GM23248 (cell line): ENCODE measurements around the gene EFCAB11.

ENCODE experiments used
- EZH2 ChIP-seq: fragments of 200-600 bp; sonication (generic); IDR thresholded peaks from 2 replicates; pipeline ENCODE4 v1.6.1; 2018; ENCODE audit warnings: antibody characterized with exemption, mild to moderate bottlenecking; ENCODE audit not compliant: insufficient read depth, poor library complexity, severe bottlenecking
- EZH2phosphoT487 ChIP-seq: fragments of 200-600 bp; sonication (generic); IDR thresholded peaks from 2 replicates; pipeline ENCODE4 v1.6.1; 2018; ENCODE audit warnings: antibody characterized with exemption, moderate library complexity, mild to moderate bottlenecking, low read depth; ENCODE audit not compliant: insufficient read depth

DNA sequence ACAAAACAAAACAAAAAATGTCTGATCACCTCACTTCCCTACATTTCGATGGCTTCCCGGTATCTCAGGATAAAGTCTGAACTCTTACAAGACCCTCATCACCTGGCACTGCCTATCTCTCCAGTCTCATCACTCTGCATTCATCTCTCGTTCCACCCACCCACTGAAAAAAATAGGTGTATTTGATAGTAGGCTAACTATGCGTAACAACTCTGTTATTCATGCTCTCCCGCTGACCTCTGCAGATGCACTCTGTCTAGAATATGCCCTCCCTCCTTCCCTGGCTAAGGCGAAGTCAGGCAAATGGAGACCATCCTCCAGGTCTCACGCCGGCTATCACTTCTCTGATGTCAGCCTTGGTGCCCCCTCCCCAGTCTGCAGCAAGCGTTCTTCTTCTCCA is 44.9 kb downstream of the EFCAB11 start:
- TF ChIP-seq EZH2phosphoT487 (no peak), EZH2 (no peak)
